HEK293 (cell line): Measurements from ENCODE around the gene APBA1.

Source experiments
- CTCF ChIA-PET: fragments of 350-600 bp; formaldehyde crosslinking; extraction: SDS; loops from one replicate; lab custom pipeline; 2021; ENCODE audit warnings: antibody characterized with exemption; lab: Yijun Ruan, JAX
- POLR2A ChIA-PET: fragments of 300-600 bp; formaldehyde crosslinking; extraction: SDS; loops from one replicate; lab custom pipeline; 2020; ENCODE audit warnings: antibody characterized with exemption, inconsistent platforms; lab: Yijun Ruan, JAX
- H3K27ac ChIP-seq: fragments of 200-500 bp; sonication (Bioruptor generic); 2 replicates; pipeline ENCODE4 v1.5.1; 2014; ENCODE audit warnings: low read depth, low read length, control low read depth, inconsistent platforms; ENCODE audit errors: extremely low read depth
- H3K36me3 ChIP-seq, 2 experiments: fragments of 200-500 bp in 1 of 2; sonication (Bioruptor generic) in 1 of 2; 1 replicate in 1 of 2; 2 replicates in 1 of 2; pipeline ENCODE4 v1.5.1; 2014 to 2017; ENCODE audit warnings: inconsistent platforms in 2 of 2, low read length in 2 of 2; ENCODE audit not compliant: control insufficient read depth in 2 of 2, insufficient read depth in 1 of 2
- H3K4me1 ChIP-seq: fragments of 200-500 bp; sonication (Bioruptor generic); 2 replicates; pipeline ENCODE4 v1.5.1; 2014; ENCODE audit warnings: mild to moderate bottlenecking, low read length, inconsistent platforms; ENCODE audit not compliant: control insufficient read depth, insufficient read depth
- H3K4me3 ChIP-seq: 2 replicates; pipeline ENCODE4 v1.5.1; 2011; ENCODE audit warnings: low read depth, mild to moderate bottlenecking, control low read depth, low read length, moderate library complexity
- H3K9me3 ChIP-seq: fragments of 200-500 bp; sonication (Bioruptor generic); 2 replicates; pipeline ENCODE4 v1.5.1; 2014; ENCODE audit warnings: low read depth, low read length, inconsistent platforms; ENCODE audit not compliant: control insufficient read depth, insufficient read depth
- BCL11B ChIP-seq: fragments of 450-650 bp; formaldehyde crosslinking; IDR thresholded peaks from 2 replicates; pipeline ENCODE4 v1.5.1; 2016; ENCODE audit warnings: low read depth, missing biosample characterization, missing genetic modification characterization
- HOXC10 ChIP-seq: sonication (generic); formaldehyde crosslinking; IDR thresholded peaks from 2 replicates; pipeline ENCODE4 v1.8.1; 2023; ENCODE audit warnings: mild to moderate bottlenecking, missing genetic modification reagents
- HOXD13 ChIP-seq: sonication (generic); formaldehyde crosslinking; IDR thresholded peaks from 2 replicates; pipeline ENCODE4 v1.8.0; 2022; ENCODE audit warnings: missing genetic modification reagents, borderline replicate concordance
- KLF9 ChIP-seq: fragments of 450-650 bp; formaldehyde crosslinking; IDR thresholded peaks from 2 replicates; pipeline ENCODE4 v1.5.1; 2016; ENCODE audit warnings: missing biosample characterization, missing genetic modification characterization, low read depth
- SP7 ChIP-seq: fragments of 450-650 bp; formaldehyde crosslinking; IDR thresholded peaks from 2 replicates; pipeline ENCODE4 v1.5.1; 2016; ENCODE audit warnings: missing biosample characterization, missing genetic modification characterization
- ZBTB17 ChIP-seq: fragments of 450-650 bp; formaldehyde crosslinking; IDR thresholded peaks from 2 replicates; pipeline ENCODE4 v1.5.1; 2016; ENCODE audit warnings: missing biosample characterization, missing genetic modification characterization
- ZBTB20 ChIP-seq: fragments of 450-650 bp; formaldehyde crosslinking; IDR thresholded peaks from 2 replicates; pipeline ENCODE4 v1.5.1; 2016; ENCODE audit warnings: missing biosample characterization, missing genetic modification characterization
- ZBTB48 ChIP-seq: fragments of 450-650 bp; formaldehyde crosslinking; IDR thresholded peaks from 2 replicates; pipeline ENCODE4 v1.5.1; 2016; ENCODE audit warnings: missing biosample characterization, missing genetic modification characterization
- ZNF10 ChIP-seq: fragments of 450-650 bp; formaldehyde crosslinking; IDR thresholded peaks from 2 replicates; pipeline ENCODE4 v1.5.1; 2017; ENCODE audit warnings: missing biosample characterization, missing genetic modification characterization
- ZNF112 ChIP-seq: fragments of 450-650 bp; formaldehyde crosslinking; IDR thresholded peaks from 2 replicates; pipeline ENCODE4 v1.5.0; 2017; ENCODE audit warnings: missing biosample characterization, missing genetic modification characterization
- ZNF121 ChIP-seq: fragments of 450-650 bp; formaldehyde crosslinking; IDR thresholded peaks from 2 replicates; pipeline ENCODE4 v1.5.1; 2016; ENCODE audit warnings: missing biosample characterization, missing genetic modification characterization
- ZNF23 ChIP-seq: fragments of 450-650 bp; formaldehyde crosslinking; IDR thresholded peaks from 2 replicates; pipeline ENCODE4 v1.5.1; 2016; ENCODE audit warnings: missing biosample characterization, missing genetic modification characterization, borderline replicate concordance
- ZNF335 ChIP-seq: fragments of 450-650 bp; formaldehyde crosslinking; conservative IDR thresholded peaks from 2 replicates; pipeline ENCODE4 v1.5.1; 2016; ENCODE audit warnings: missing biosample characterization, missing genetic modification characterization
- ZNF341 ChIP-seq: fragments of 450-650 bp; formaldehyde crosslinking; IDR thresholded peaks from 2 replicates; pipeline ENCODE4; 2016; ENCODE audit warnings: low read depth, missing biosample characterization, missing genetic modification characterization
- ZNF350 ChIP-seq: fragments of 450-650 bp; formaldehyde crosslinking; IDR thresholded peaks from 2 replicates; pipeline ENCODE4 v1.5.0; 2017; ENCODE audit warnings: missing biosample characterization, mild to moderate bottlenecking, missing genetic modification characterization
- ZNF366 ChIP-seq: fragments of 450-650 bp; formaldehyde crosslinking; conservative IDR thresholded peaks from 2 replicates; pipeline ENCODE4 v1.5.1; 2016; ENCODE audit warnings: missing biosample characterization, missing genetic modification characterization
- ZNF37A ChIP-seq: fragments of 450-650 bp; IDR thresholded peaks from 2 replicates; pipeline ENCODE4 v1.5.1; 2018; ENCODE audit warnings: missing biosample characterization, missing genetic modification characterization
- ZNF426 ChIP-seq: fragments of 450-650 bp; formaldehyde crosslinking; IDR thresholded peaks from 2 replicates; pipeline ENCODE4 v1.5.1; 2017; ENCODE audit warnings: missing biosample characterization, missing genetic modification characterization, mild to moderate bottlenecking, inconsistent platforms, moderate library complexity
- ZNF518A ChIP-seq: fragments of 450-650 bp; formaldehyde crosslinking; conservative IDR thresholded peaks from 2 replicates; pipeline ENCODE4 v1.5.1; 2016; ENCODE audit warnings: low read depth, missing biosample characterization, missing genetic modification characterization
- ZNF600 ChIP-seq: fragments of 450-650 bp; formaldehyde crosslinking; IDR thresholded peaks from 2 replicates; pipeline ENCODE4 v1.5.1; 2016; ENCODE audit warnings: missing biosample characterization, missing genetic modification characterization
- ZNF623 ChIP-seq: fragments of 450-650 bp; formaldehyde crosslinking; IDR thresholded peaks from 2 replicates; pipeline ENCODE4 v1.5.1; 2016; ENCODE audit warnings: missing biosample characterization, missing genetic modification characterization
- ZNF692 ChIP-seq: fragments of 450-650 bp; formaldehyde crosslinking; IDR thresholded peaks from 2 replicates; pipeline ENCODE4 v1.5.1; 2016; ENCODE audit warnings: missing biosample characterization, missing genetic modification characterization
- ZNF701 ChIP-seq: fragments of 450-650 bp; formaldehyde crosslinking; IDR thresholded peaks from 2 replicates; pipeline ENCODE4 v1.5.1; 2016; ENCODE audit warnings: missing biosample characterization, missing genetic modification characterization
- ZNF830 ChIP-seq: fragments of 450-650 bp; IDR thresholded peaks from 2 replicates; pipeline ENCODE4 v1.5.0; 2018; ENCODE audit warnings: missing biosample characterization, missing genetic modification characterization, low read depth, mild to moderate bottlenecking, moderate library complexity
- ZSCAN16 ChIP-seq: fragments of 450-650 bp; formaldehyde crosslinking; IDR thresholded peaks from 2 replicates; pipeline ENCODE4 v1.5.1; 2016; ENCODE audit warnings: missing biosample characterization, missing genetic modification characterization
- ZSCAN23 ChIP-seq: fragments of 450-650 bp; formaldehyde crosslinking; IDR thresholded peaks from 2 replicates; pipeline ENCODE4 v1.5.1; 2016; ENCODE audit warnings: missing biosample characterization, missing genetic modification characterization
- TF ChIP-seq, protein P1 (sequence below): fragments of 450-650 bp; formaldehyde crosslinking; IDR thresholded peaks from 2 replicates; pipeline ENCODE4 v1.5.1; 2016; ENCODE audit warnings: missing biosample characterization, missing genetic modification characterization

APBA1 gene

GRCh38 chr9:69672596-69673310 lies 582 bp upstream of the APBA1 start (continued):
- no peak for TF ChIP-seq BCL11B
- no peak for TF ChIP-seq ZNF426
- TF ChIP-seq ZNF600 (tag by site-specific recombination), result peak; percentile 53; the same call in 1 of the 2 replicates
- no peak for TF ChIP-seq KLF9 (tag by site-specific recombination)
- no peak for TF ChIP-seq HOXC10 (CRISPR knock-in tag)

DNA sequence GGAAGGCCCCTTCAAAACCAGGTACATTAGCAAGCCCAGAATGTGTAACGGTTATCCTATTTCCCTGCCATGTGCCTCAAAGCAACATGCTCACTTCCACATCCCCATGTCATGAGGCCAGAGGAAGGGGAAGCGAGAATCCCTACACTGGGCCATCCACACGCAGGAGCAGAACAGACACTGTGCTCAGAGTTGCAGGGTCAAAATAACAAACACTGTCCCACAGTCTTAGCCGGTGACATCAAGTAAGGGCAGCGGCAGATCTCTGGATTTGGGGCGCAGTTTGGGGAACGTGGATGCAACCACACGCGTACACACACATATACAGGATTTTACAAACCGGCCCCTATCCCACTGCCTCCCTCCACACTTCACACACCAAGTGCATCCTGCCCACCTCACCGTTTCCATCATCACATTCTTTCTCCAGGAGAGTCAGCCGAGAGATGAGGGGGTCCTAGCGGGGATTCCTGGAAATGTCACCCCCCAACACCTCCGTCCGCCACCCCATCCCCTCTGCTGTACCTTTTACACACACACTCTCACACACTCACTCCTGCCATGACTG lies 776 bp downstream of the APBA1 start:
- H3K27ac ChIP-seq, result no peak overlapping the region
- H3K4me3 ChIP-seq, result peak overlapping the region; percentile 64
- CTCF ChIA-PET, result interaction anchor here (1.1 to 1.3 kb wide), 2 partner anchors 19 to 44 kb away, joined by 4 to 5 read pairs; no protein-coding TSS in a partner anchor
- H3K9me3 ChIP-seq, result no peaks in the 10 kb centered on the region
- 0 out of 2 replicates have a peak, but pooled peaks cover 3% of the 10 kb centered on the region for H3K4me1 ChIP-seq
- no peak for TF ChIP-seq ZNF37A (tag by site-specific recombination)
- no peak for TF ChIP-seq HOXC10 (CRISPR knock-in tag)
- TF ChIP-seq ZBTB17 (tag by site-specific recombination), result 0 out of 2 replicates have a peak, but pooled peaks have one; percentile 12
- TF ChIP-seq ZNF335, result no peak
- TF ChIP-seq, protein P1, sequence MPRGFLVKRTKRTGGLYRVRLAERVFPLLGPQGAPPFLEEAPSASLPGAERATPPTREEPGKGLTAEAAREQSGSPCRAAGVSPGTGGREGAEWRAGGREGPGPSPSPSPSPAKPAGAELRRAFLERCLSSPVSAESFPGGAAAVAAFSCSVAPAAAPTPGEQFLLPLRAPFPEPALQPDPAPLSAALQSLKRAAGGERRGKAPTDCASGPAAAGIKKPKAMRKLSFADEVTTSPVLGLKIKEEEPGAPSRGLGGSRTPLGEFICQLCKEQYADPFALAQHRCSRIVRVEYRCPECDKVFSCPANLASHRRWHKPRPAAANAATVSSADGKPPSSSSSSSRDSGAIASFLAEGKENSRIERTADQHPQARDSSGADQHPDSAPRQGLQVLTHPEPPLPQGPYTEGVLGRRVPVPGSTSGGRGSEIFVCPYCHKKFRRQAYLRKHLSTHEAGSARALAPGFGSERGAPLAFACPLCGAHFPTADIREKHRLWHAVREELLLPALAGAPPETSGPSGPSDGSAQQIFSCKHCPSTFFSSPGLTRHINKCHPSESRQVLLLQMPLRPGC (tag by site-specific recombination), result no peak
- TF ChIP-seq ZNF692, result no peak
- TF ChIP-seq ZBTB20 (tag by site-specific recombination), result no peak
- TF ChIP-seq ZNF518A (tag by site-specific recombination), result no peak
- TF ChIP-seq ZNF366 (tag by site-specific recombination), result 0 out of 2 replicates have a peak, but pooled peaks have one; percentile 24
- TF ChIP-seq ZBTB48, result no peak
- TF ChIP-seq, all 188 proteins: peak for 2
- POLR2A ChIA-PET, result interaction anchor here (0.8 kb wide), 1 partner anchor 88 kb away, joined by 5 read pairs; the partner anchor contains the start of gene PTAR1
- no peaks in the 10 kb centered on the region for H3K36me3 ChIP-seq

- no peaks in the 10 kb centered on the region for H3K36me3 ChIP-seq
- ChIA-PET CTCF (interaction anchor here (0.6 kb wide), 1 partner anchor 561 kb away, joined by 3 read pairs; no protein-coding TSS in a partner anchor), POLR2A (no interaction called here)
- H3K4me1 ChIP-seq, result no peaks in the 10 kb centered on the region
- no peaks in the 10 kb centered on the region for H3K9me3 ChIP-seq
- no peak overlapping the region for H3K27ac ChIP-seq
- no peak overlapping the region for H3K4me3 ChIP-seq
- TF ChIP-seq SP7 (no peak), ZNF341 (no peak), ZNF623 (no peak), ZNF112 (tag by site-specific recombination) (no peak), ZBTB48 (no peak), ZNF10 (no peak), HOXD13 (CRISPR knock-in tag) (no peak), ZNF350 (tag by site-specific recombination) (no peak), ZNF23 (tag by site-specific recombination) (no peak), ZNF121 (tag by site-specific recombination) (no peak), ZNF830 (no peak), ZSCAN16 (tag by site-specific recombination) (no peak), ZSCAN23 (tag by site-specific recombination) (no peak), ZNF701 (no peak)
These were observed 4.9 kb downstream of the APBA1 start for GRCh38 chr9:69667306-69667705.
